ENCODE results near the gene GSTM3.
"Not testable (repeated sequence)": the region's sequence is repeated elsewhere in the genome, so short reads cannot be mapped to it uniquely, and the experiment has no call there.

Gene GSTM3

GRCh38 chr1:109750241-109750882, 9.5 kb upstream of the GSTM3 start:
- Histone ChIP-seq H3K4me1 (ENCODE audit: control insufficient read depth, insufficient read depth, low read length) (no peaks in the 10 kb centered on the region), H3K27ac (ENCODE audit: insufficient read depth, low read depth, low read length, poor library complexity, severe bottlenecking) (no peak overlapping the region), H3K36me3 (ENCODE audit: control insufficient read depth, insufficient read depth, low read length) (no peaks in the 10 kb centered on the region), H3K9me3 (ENCODE audit: control insufficient read depth, low read length) (no peaks in the 10 kb centered on the region), H3K4me3 (ENCODE audit: insufficient read depth, low read depth, low read length) (no peak overlapping the region), H3K27me3 (ENCODE audit: control insufficient read depth, insufficient read depth, low read length, poor library complexity, severe bottlenecking) (no peaks in the 10 kb centered on the region)
- WGBS, 2 experiments: 92 to 93% methylated on average over 11 of the region's 11 CpGs

GRCh38 chr1:109749221-109749620, 8.4 kb upstream of the GSTM3 start:
- Histone ChIP-seq H3K27me3 (ENCODE audit: control insufficient read depth, insufficient read depth, low read length, poor library complexity, severe bottlenecking) (no peaks in the 10 kb centered on the region), H3K4me3 (ENCODE audit: insufficient read depth, low read depth, low read length) (no peak overlapping the region), H3K9me3 (ENCODE audit: control insufficient read depth, low read length) (no peaks in the 10 kb centered on the region), H3K4me1 (ENCODE audit: control insufficient read depth, insufficient read depth, low read length) (no peaks in the 10 kb centered on the region), H3K36me3 (ENCODE audit: control insufficient read depth, insufficient read depth, low read length) (no peaks in the 10 kb centered on the region), H3K27ac (ENCODE audit: insufficient read depth, low read depth, low read length, poor library complexity, severe bottlenecking) (no peak overlapping the region)

GRCh38 chr1:109748311-109748710, 7.5 kb upstream of the GSTM3 start:
- H3K4me3 ChIP-seq (ENCODE audit: insufficient read depth, low read depth, low read length); H3K9me3 ChIP-seq (ENCODE audit: control insufficient read depth, low read length); H3K4me1 ChIP-seq (ENCODE audit: control insufficient read depth, insufficient read depth, low read length); H3K36me3 ChIP-seq (ENCODE audit: control insufficient read depth, insufficient read depth, low read length); H3K27me3 ChIP-seq (ENCODE audit: control insufficient read depth, insufficient read depth, low read length, poor library complexity, severe bottlenecking); H3K27ac ChIP-seq (ENCODE audit: insufficient read depth, low read depth, low read length, poor library complexity, severe bottlenecking): not testable (repeated sequence)
- WGBS, 2 experiments: 92 to 94% methylated on average over 9 to 10 of the region's 10 CpGs

GRCh38 chr1:109739738-109740614, 862 bp downstream of the GSTM3 start:
- H3K9me3 ChIP-seq (ENCODE audit: control insufficient read depth, low read length): no peaks in the 10 kb centered on the region
- H3K4me1 ChIP-seq (ENCODE audit: control insufficient read depth, insufficient read depth, low read length): no peaks in the 10 kb centered on the region
- H3K27ac ChIP-seq (ENCODE audit: insufficient read depth, low read depth, low read length, poor library complexity, severe bottlenecking): no peak overlapping the region
- H3K4me3 ChIP-seq (ENCODE audit: insufficient read depth, low read depth, low read length): peak overlapping the region; percentile 55
- 2% methylated on average over 86 of the region's 86 CpGs for WGBS, 2 experiments
- H3K36me3 ChIP-seq (ENCODE audit: control insufficient read depth, insufficient read depth, low read length): no peaks in the 10 kb centered on the region
- peaks cover 51% of the 10 kb centered on the region for H3K27me3 ChIP-seq (ENCODE audit: control insufficient read depth, insufficient read depth, low read length, poor library complexity, severe bottlenecking)

GRCh38 chr1:109733236-109733870, 7.5 kb downstream of the GSTM3 start:
- Histone ChIP-seq H3K27me3 (ENCODE audit: control insufficient read depth, insufficient read depth, low read length, poor library complexity, severe bottlenecking) (peaks cover 14% of the 10 kb centered on the region), H3K9me3 (ENCODE audit: control insufficient read depth, low read length) (no peaks in the 10 kb centered on the region), H3K4me1 (ENCODE audit: control insufficient read depth, insufficient read depth, low read length) (no peaks in the 10 kb centered on the region), H3K4me3 (ENCODE audit: insufficient read depth, low read depth, low read length) (no peak overlapping the region), H3K27ac (ENCODE audit: insufficient read depth, low read depth, low read length, poor library complexity, severe bottlenecking) (no peak overlapping the region), H3K36me3 (ENCODE audit: control insufficient read depth, insufficient read depth, low read length) (no peaks in the 10 kb centered on the region)
- 92 to 95% methylated on average over 4 of the region's 4 CpGs for WGBS, 2 experiments

- no peaks in the 10 kb centered on the region for H3K4me1 ChIP-seq (ENCODE audit: control insufficient read depth, insufficient read depth, low read length)
- no peaks in the 10 kb centered on the region for H3K36me3 ChIP-seq (ENCODE audit: control insufficient read depth, insufficient read depth, low read length)
- H3K27me3 ChIP-seq (ENCODE audit: control insufficient read depth, insufficient read depth, low read length, poor library complexity, severe bottlenecking): peaks cover 5% of the 10 kb centered on the region
- H3K9me3 ChIP-seq (ENCODE audit: control insufficient read depth, low read length): no peaks in the 10 kb centered on the region
- no peak overlapping the region for H3K4me3 ChIP-seq (ENCODE audit: insufficient read depth, low read depth, low read length)
- WGBS, 2 experiments: 88 to 93% methylated on average over 3 of the region's 3 CpGs
- no peak overlapping the region for H3K27ac ChIP-seq (ENCODE audit: insufficient read depth, low read depth, low read length, poor library complexity, severe bottlenecking)
These were observed 8.4 kb downstream of the GSTM3 start for GRCh38 chr1:109732390-109732881.

GRCh38 chr1:109730666-109731065, 10.2 kb downstream of the GSTM3 start:
- H3K36me3 ChIP-seq (ENCODE audit: control insufficient read depth, insufficient read depth, low read length): no peaks in the 10 kb centered on the region
- H3K9me3 ChIP-seq (ENCODE audit: control insufficient read depth, low read length): no peaks in the 10 kb centered on the region
- 73 to 75% methylated on average over 6 of the region's 6 CpGs for WGBS, 2 experiments
- H3K4me3 ChIP-seq (ENCODE audit: insufficient read depth, low read depth, low read length): no peak overlapping the region
- no peaks in the 10 kb centered on the region for H3K27me3 ChIP-seq (ENCODE audit: control insufficient read depth, insufficient read depth, low read length, poor library complexity, severe bottlenecking)
- H3K4me1 ChIP-seq (ENCODE audit: control insufficient read depth, insufficient read depth, low read length): no peaks in the 10 kb centered on the region
- H3K27ac ChIP-seq (ENCODE audit: insufficient read depth, low read depth, low read length, poor library complexity, severe bottlenecking): no peak overlapping the region

GRCh38 chr1:109728870-109729269, 12.0 kb downstream of the GSTM3 start:
- H3K27me3 ChIP-seq (ENCODE audit: control insufficient read depth, insufficient read depth, low read length, poor library complexity, severe bottlenecking): no peaks in the 10 kb centered on the region
- no peaks in the 10 kb centered on the region for H3K36me3 ChIP-seq (ENCODE audit: control insufficient read depth, insufficient read depth, low read length)
- H3K27ac ChIP-seq (ENCODE audit: insufficient read depth, low read depth, low read length, poor library complexity, severe bottlenecking): no peak overlapping the region
- H3K4me1 ChIP-seq (ENCODE audit: control insufficient read depth, insufficient read depth, low read length): no peaks in the 10 kb centered on the region
- no peak overlapping the region for H3K4me3 ChIP-seq (ENCODE audit: insufficient read depth, low read depth, low read length)
- 91 to 96% methylated on average over 6 of the region's 7 CpGs for WGBS, 2 experiments
- H3K9me3 ChIP-seq (ENCODE audit: control insufficient read depth, low read length): no peaks in the 10 kb centered on the region

- Histone ChIP-seq H3K36me3 (ENCODE audit: control insufficient read depth, insufficient read depth, low read length) (no peaks in the 10 kb centered on the region), H3K4me1 (ENCODE audit: control insufficient read depth, insufficient read depth, low read length) (no peaks in the 10 kb centered on the region), H3K27ac (ENCODE audit: insufficient read depth, low read depth, low read length, poor library complexity, severe bottlenecking) (no peak overlapping the region), H3K27me3 (ENCODE audit: control insufficient read depth, insufficient read depth, low read length, poor library complexity, severe bottlenecking) (no peaks in the 10 kb centered on the region), H3K4me3 (ENCODE audit: insufficient read depth, low read depth, low read length) (no peak overlapping the region), H3K9me3 (ENCODE audit: control insufficient read depth, low read length) (no peaks in the 10 kb centered on the region)
- WGBS, 2 experiments: 95 to 97% methylated on average over 12 of the region's 12 CpGs
These were observed 14.0 kb downstream of the GSTM3 start for GRCh38 chr1:109726728-109727373.

- no peak overlapping the region for H3K27ac ChIP-seq (ENCODE audit: insufficient read depth, low read depth, low read length, poor library complexity, severe bottlenecking)
- H3K4me3 ChIP-seq (ENCODE audit: insufficient read depth, low read depth, low read length): no peak overlapping the region
- H3K4me1 ChIP-seq (ENCODE audit: control insufficient read depth, insufficient read depth, low read length): no peaks in the 10 kb centered on the region
- H3K27me3 ChIP-seq (ENCODE audit: control insufficient read depth, insufficient read depth, low read length, poor library complexity, severe bottlenecking): no peaks in the 10 kb centered on the region
- no peaks in the 10 kb centered on the region for H3K9me3 ChIP-seq (ENCODE audit: control insufficient read depth, low read length)
- no peaks in the 10 kb centered on the region for H3K36me3 ChIP-seq (ENCODE audit: control insufficient read depth, insufficient read depth, low read length)
- WGBS, 2 experiments: 92 to 93% methylated on average over 1 of the region's 1 CpG
These were observed 14.8 kb downstream of the GSTM3 start for GRCh38 chr1:109726007-109726406.
